ENCODE results near the gene SIAE.

DNA sequence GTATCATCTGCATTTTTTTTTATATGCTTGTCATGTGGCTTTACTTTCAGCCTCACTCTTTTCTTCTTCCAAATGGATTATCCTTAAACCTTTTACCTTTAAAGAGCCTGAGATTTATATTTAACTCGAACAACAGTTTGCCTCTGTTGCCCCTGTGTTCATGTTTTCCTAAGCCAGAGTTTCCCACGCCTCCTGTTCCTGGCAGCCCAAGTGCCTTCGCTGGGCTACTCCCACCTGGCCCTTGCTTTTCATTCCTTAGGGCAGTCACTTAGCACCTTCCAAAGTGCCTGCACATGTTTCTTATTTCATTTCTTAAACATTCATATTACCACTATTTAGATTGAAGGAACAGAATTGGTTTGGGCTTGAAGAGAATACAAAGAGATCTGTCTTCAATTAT lies 37.6 kb downstream of the SIAE start:
- no peak for TF ChIP-seq POLR2A (IDR thresholded peaks at IDR 0.05)
- TF ChIP-seq, protein P1, sequence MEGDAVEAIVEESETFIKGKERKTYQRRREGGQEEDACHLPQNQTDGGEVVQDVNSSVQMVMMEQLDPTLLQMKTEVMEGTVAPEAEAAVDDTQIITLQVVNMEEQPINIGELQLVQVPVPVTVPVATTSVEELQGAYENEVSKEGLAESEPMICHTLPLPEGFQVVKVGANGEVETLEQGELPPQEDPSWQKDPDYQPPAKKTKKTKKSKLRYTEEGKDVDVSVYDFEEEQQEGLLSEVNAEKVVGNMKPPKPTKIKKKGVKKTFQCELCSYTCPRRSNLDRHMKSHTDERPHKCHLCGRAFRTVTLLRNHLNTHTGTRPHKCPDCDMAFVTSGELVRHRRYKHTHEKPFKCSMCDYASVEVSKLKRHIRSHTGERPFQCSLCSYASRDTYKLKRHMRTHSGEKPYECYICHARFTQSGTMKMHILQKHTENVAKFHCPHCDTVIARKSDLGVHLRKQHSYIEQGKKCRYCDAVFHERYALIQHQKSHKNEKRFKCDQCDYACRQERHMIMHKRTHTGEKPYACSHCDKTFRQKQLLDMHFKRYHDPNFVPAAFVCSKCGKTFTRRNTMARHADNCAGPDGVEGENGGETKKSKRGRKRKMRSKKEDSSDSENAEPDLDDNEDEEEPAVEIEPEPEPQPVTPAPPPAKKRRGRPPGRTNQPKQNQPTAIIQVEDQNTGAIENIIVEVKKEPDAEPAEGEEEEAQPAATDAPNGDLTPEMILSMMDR (IDR thresholded peaks at IDR 0.05) = no peak
